ENCODE measurements around the gene SEC61B. TPM values are rescaled to one million over a fixed set of nuclear protein-coding genes. Genes with fewer than 3 reads are reported as not detected.

SEC61B gene
- total and polyA plus RNA-seq, 9 of the 15 experiments (the other 6 are each of a cell fraction or from before 2014, with no cell fraction given): 57.8 to 262 (median 172) TPM

- TF ChIP-seq MGA (IDR thresholded peaks at IDR 0.05): peak; percentile 76; the same call in 1 of the 2 replicates
- no peak for TF ChIP-seq L3MBTL2 (IDR thresholded peaks at IDR 0.05)
- TF ChIP-seq PKNOX1 (IDR thresholded peaks at IDR 0.05): no peak
- no peak for TF ChIP-seq GMEB1 (CRISPR knock-in tag; IDR thresholded peaks at IDR 0.05)
- TF ChIP-seq CREB1 (IDR thresholded peaks at IDR 0.05): peak; percentile 84
- peak; percentile 70; the same call in 1 of the 2 replicates for TF ChIP-seq CREB1 (CRISPR knock-in tag; IDR thresholded peaks at IDR 0.05)
- no peak for TF ChIP-seq ZNF140 (CRISPR knock-in tag; IDR thresholded peaks at IDR 0.05)
- TF ChIP-seq KAT7 (CRISPR knock-in tag; IDR thresholded peaks at IDR 0.05; ENCODE audit: borderline replicate concordance): peak; percentile 59; the same call in 1 of the 2 replicates
- TF ChIP-seq ZBTB43 (CRISPR knock-in tag; IDR thresholded peaks at IDR 0.05): no peak
- TF ChIP-seq PHB (CRISPR knock-in tag; IDR thresholded peaks at IDR 0.05): no peak
- TF ChIP-seq CHD1 (IDR thresholded peaks at IDR 0.05; ENCODE audit: low read length): peak; percentile 88
- no peak for TF ChIP-seq RBM14 (IDR thresholded peaks at IDR 0.05; ENCODE audit: borderline replicate concordance, insufficient read depth, low read depth, low read length)
- no peak for TF ChIP-seq SMARCB1 (IDR thresholded peaks at IDR 0.05; ENCODE audit: insufficient read length, low read depth)
- TF ChIP-seq TEAD1 (CRISPR knock-in tag; IDR thresholded peaks at IDR 0.05): no peak
Measured at GRCh38 chr9:99221266-99221620, 839 bp upstream of the SEC61B start (continued).
